Hematopoietic multipotent progenitor cell treated with erythropoietin and hydrocortisone succinate and interleukin-3 and kit ligand, for 17 days (in vitro differentiated cells): ENCODE results near the gene UBE2G2.

Source experiments
- DNase-seq: peaks from one replicate; pipeline ENCODE4 v3.0.0-alpha.2; 2015; ENCODE audit warnings: low spot score

The UBE2G2 gene

GRCh38 chr21:44727321-44727720, 74.3 kb downstream of the UBE2G2 start:
- DNase-seq, result no peak

GRCh38 chr21:44726826-44727225, 74.8 kb downstream of the UBE2G2 start:
- DNase-seq, result no peak

- DNase-seq, result no peak
Measured at GRCh38 chr21:44724926-44725325, 76.7 kb downstream of the UBE2G2 start.

- no peak for DNase-seq
Measured at GRCh38 chr21:44724196-44724595, 77.4 kb downstream of the UBE2G2 start.

- no peak for DNase-seq
Measured at GRCh38 chr21:44723177-44724131, 78.2 kb downstream of the UBE2G2 start.

- DNase-seq, result no peak
Measured at GRCh38 chr21:44722731-44723130, 78.9 kb downstream of the UBE2G2 start.

GRCh38 chr21:44720170-44720569, 81.5 kb downstream of the UBE2G2 start:
- DNase-seq, result no peak
